ENCODE results near the gene CBX2. TPM values are rescaled to one million over a fixed set of nuclear protein-coding genes. Genes with fewer than 3 reads are reported as not detected.

The CBX2 gene
- 5.9 TPM for total RNA-seq

- peak; percentile 45 for DNase-seq
These were observed at the start of gene CBX2 for GRCh38 chr17:79777894-79778503. TSS of gene CBX2 (plus strand) at chr17:79778148. CDS start at chr17:79778236, 88 bp downstream.

- DNase-seq = peak; percentile 88
These were observed 49.6 kb upstream of the CBX2 start for GRCh38 chr17:79728169-79728907.

GRCh38 chr17:79728908-79729471 lies 49.0 kb upstream of the CBX2 start:
- DNase-seq = no peak

GRCh38 chr17:79729761-79730160 lies 48.2 kb upstream of the CBX2 start:
- DNase-seq = no peak

GRCh38 chr17:79730437-79730768 lies 47.5 kb upstream of the CBX2 start:
- DNase-seq = no peak

GRCh38 chr17:79730769-79731483 lies 47.0 kb upstream of the CBX2 start, which contains the start of gene ENPP7:
TSS of gene ENPP7 (plus strand) at chr17:79730943. CDS start at chr17:79731140, 197 bp downstream.
- no peak for DNase-seq

GRCh38 chr17:79732254-79732653 lies 45.7 kb upstream of the CBX2 start:
- no peak for DNase-seq

- no peak for DNase-seq
These were observed 44.9 kb upstream of the CBX2 start for GRCh38 chr17:79732804-79733691.

- no peak for DNase-seq
These were observed 44.3 kb upstream of the CBX2 start for GRCh38 chr17:79733692-79734070.

GRCh38 chr17:79735096-79735495 lies 42.9 kb upstream of the CBX2 start:
- DNase-seq = no peak

- no peak for DNase-seq
These were observed 40.7 kb upstream of the CBX2 start for GRCh38 chr17:79737046-79737921.

- no peak for DNase-seq
These were observed 39.9 kb upstream of the CBX2 start for GRCh38 chr17:79737922-79738578.

GRCh38 chr17:79738643-79739042 lies 39.3 kb upstream of the CBX2 start:
- DNase-seq = no peak

- no peak for DNase-seq
These were observed 38.5 kb upstream of the CBX2 start for GRCh38 chr17:79739148-79740062.

GRCh38 chr17:79740413-79740812 lies 37.5 kb upstream of the CBX2 start:
- no peak for DNase-seq

GRCh38 chr17:79741401-79741750 lies 36.6 kb upstream of the CBX2 start:
- no peak for DNase-seq

- peak; percentile 22 for DNase-seq
These were observed 36.0 kb upstream of the CBX2 start for GRCh38 chr17:79741751-79742588.

- DNase-seq = no peak
These were observed 35.4 kb upstream of the CBX2 start for GRCh38 chr17:79742589-79742918.

All from skin of body (tissue), 2 donors.